HG03571 (cell line): ENCODE measurements around the gene COL4A2.

Source experiments
- ATAC-seq: cut with Tn5 transposase; IDR thresholded peaks from one replicate; pipeline ENCODE4 v1.9.1; 2021; ENCODE audit not compliant: unreplicated experiment

The COL4A2 gene

GRCh38 chr13:110306960-110307766 lies at the start of gene COL4A2, which contains the start of gene COL4A1:
Gene COL4A2 (plus strand): TSS chr13:110307284. CDS start chr13:110307904, 620 bp downstream.
Gene COL4A1 (minus strand): TSS chr13:110307157. CDS start chr13:110307027, 130 bp downstream.
- no peak for ATAC-seq

GRCh38 chr13:110257408-110257807 lies 49.7 kb upstream of the COL4A2 start:
- no peak for ATAC-seq

GRCh38 chr13:110258876-110259631 lies 48.0 kb upstream of the COL4A2 start:
- no peak for ATAC-seq

- ATAC-seq, result no peak
These were observed 47.4 kb upstream of the COL4A2 start for GRCh38 chr13:110259651-110260050.

- ATAC-seq, result no peak
These were observed 45.7 kb upstream of the COL4A2 start for GRCh38 chr13:110261166-110262081.

- ATAC-seq, result no peak
These were observed 45.0 kb upstream of the COL4A2 start for GRCh38 chr13:110262082-110262436.

- ATAC-seq, result no peak
These were observed 44.4 kb upstream of the COL4A2 start for GRCh38 chr13:110262508-110263291.

- no peak for ATAC-seq
These were observed 43.7 kb upstream of the COL4A2 start for GRCh38 chr13:110263404-110263803.

GRCh38 chr13:110263888-110264287 lies 43.2 kb upstream of the COL4A2 start:
- ATAC-seq, result no peak

- ATAC-seq, result no peak
These were observed 42.3 kb upstream of the COL4A2 start for GRCh38 chr13:110264685-110265275.

- ATAC-seq, result no peak
These were observed 41.8 kb upstream of the COL4A2 start for GRCh38 chr13:110265341-110265681.

GRCh38 chr13:110265682-110266430 lies 41.2 kb upstream of the COL4A2 start:
- no peak for ATAC-seq

- ATAC-seq, result no peak
These were observed 40.7 kb upstream of the COL4A2 start for GRCh38 chr13:110266431-110266809.

- no peak for ATAC-seq
These were observed 40.1 kb upstream of the COL4A2 start for GRCh38 chr13:110266983-110267382.

GRCh38 chr13:110268061-110268460 lies 39.0 kb upstream of the COL4A2 start:
- no peak for ATAC-seq

- no peak for ATAC-seq
These were observed 38.4 kb upstream of the COL4A2 start for GRCh38 chr13:110268576-110269185.

- no peak for ATAC-seq
These were observed 37.4 kb upstream of the COL4A2 start for GRCh38 chr13:110269509-110270185.

- ATAC-seq, result no peak
These were observed 36.6 kb upstream of the COL4A2 start for GRCh38 chr13:110270507-110270906.
